Fibroblast of pulmonary artery (primary cell): ENCODE data around the gene PKD2.
A peak's percentile ranks its signal among the peaks of the same experiment; 100 is the strongest.

ENCODE experiments used
- DNase-seq: peaks from one replicate; pipeline ENCODE4 v3.0.0-alpha.2; 2010; ENCODE audit warnings: low read depth
- H3K4me3 ChIP-seq: replicated peaks from 2 replicates; pipeline ENCODE4 v1.5.1; 2011; ENCODE audit warnings: low read depth, mild to moderate bottlenecking, control low read depth, low read length, moderate library complexity
- CTCF ChIP-seq: IDR thresholded peaks from 2 replicates; pipeline ENCODE4 v1.5.1; 2011; ENCODE audit warnings: mild to moderate bottlenecking, control low read depth, low read length, inconsistent platforms; ENCODE audit errors: missing control alignments

PKD2 gene

DNA sequence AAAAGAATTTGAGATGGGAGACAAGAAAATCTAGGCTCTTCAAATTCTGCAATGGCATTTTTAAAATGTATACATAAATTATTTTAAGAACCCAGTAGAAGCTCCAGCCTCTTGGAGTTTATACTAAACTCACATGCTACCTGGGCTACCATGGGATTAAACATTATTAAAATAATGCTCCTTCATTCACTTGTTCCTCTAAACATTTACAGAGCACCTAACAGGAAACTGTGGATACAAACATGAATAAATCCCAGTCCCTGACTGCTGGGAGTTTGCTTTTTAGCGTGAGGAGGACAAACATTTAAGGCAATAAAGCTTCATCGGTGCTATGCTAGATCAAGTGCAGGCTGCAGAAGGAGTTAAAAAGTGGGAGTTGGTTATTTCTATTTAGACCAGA is 37.3 kb upstream of the PKD2 start:
- no peak for TF ChIP-seq CTCF
- no peak overlapping the region for H3K4me3 ChIP-seq
- DNase-seq: no peak

GRCh38 chr4:87971866-87972265 is 35.6 kb upstream of the PKD2 start:
- TF ChIP-seq CTCF: no peak
- DNase-seq: no peak

GRCh38 chr4:87973283-87974169 is 33.9 kb upstream of the PKD2 start:
- peak; percentile 70 for DNase-seq
- no peak overlapping the region for H3K4me3 ChIP-seq

More at GRCh38 chr4:87971866-87972265, 35.6 kb upstream of the PKD2 start:
- no peak overlapping the region for H3K4me3 ChIP-seq

GRCh38 chr4:87974856-87975462 is 32.5 kb upstream of the PKD2 start:
- no peak overlapping the region for H3K4me3 ChIP-seq
- no peak for TF ChIP-seq CTCF
- DNase-seq: no peak

More at GRCh38 chr4:87973283-87974169, 33.9 kb upstream of the PKD2 start:
- peak; percentile 87 for TF ChIP-seq CTCF

- DNase-seq: peak; percentile 8
- TF ChIP-seq CTCF: no peak
- no peak within 1 kb of the TSS for H3K4me3 ChIP-seq
Measured at GRCh38 chr4:87975466-87975865, 32.0 kb upstream of the PKD2 start, which contains the start of gene SPP1. SPP1 (plus strand) TSS chr4:87975714; CDS start chr4:87976896, 1,182 bp downstream.

GRCh38 chr4:87977521-87978278 is 29.7 kb upstream of the PKD2 start:
- no peak overlapping the region for H3K4me3 ChIP-seq
- DNase-seq: no peak
- no peak for TF ChIP-seq CTCF
